ENCODE data around the gene PRR33.

GRCh38 chr11:1932105-1932480 is 40.4 kb upstream of the PRR33 start:
- TF ChIP-seq EP300 (IDR thresholded peaks at IDR 0.05) = no peak
- no peak for TF ChIP-seq CTCF (IDR thresholded peaks at IDR 0.05)
- TF ChIP-seq POLR2A (IDR thresholded peaks at IDR 0.05) = no peak
